Smooth muscle cell (in vitro differentiated cells): Measurements from ENCODE around the gene FLNA. TPM values are rescaled to one million over a fixed set of nuclear protein-coding genes. Genes with fewer than 3 reads are reported as not detected.
A peak's percentile ranks its signal among the peaks of the same experiment; 100 is the strongest.
"Not testable (repeated sequence)": the region's sequence is repeated elsewhere in the genome, so short reads cannot be mapped to it uniquely, and the experiment has no call there.

Source experiments
- DNase-seq: peaks from one replicate; lab custom pipeline; 2025; ENCODE audit not compliant: unreplicated experiment; lab: John Stamatoyannopoulos, UW
- H2AFZ ChIP-seq: fragments of 200-600 bp; sonication (generic); 2 replicates; pipeline ENCODE4 v1.6.0; 2016; ENCODE audit warnings: antibody characterized with exemption, low read depth, mild to moderate bottlenecking
- H3F3A ChIP-seq: fragments of 200-600 bp; sonication (generic); 2 replicates; pipeline ENCODE4 v1.6.0; 2017; ENCODE audit warnings: antibody characterized with exemption, low read depth
- H3K27ac ChIP-seq: fragments of 200-600 bp; sonication (generic); 2 replicates; pipeline ENCODE4 v1.5.1; 2016; ENCODE audit warnings: low read depth, mild to moderate bottlenecking
- H3K27me3 ChIP-seq: fragments of 200-600 bp; sonication (generic); 2 replicates; pipeline ENCODE4 v1.6.1; 2016; ENCODE audit warnings: low read depth, mild to moderate bottlenecking
- H3K36me3 ChIP-seq: fragments of 200-600 bp; sonication (generic); 2 replicates; pipeline ENCODE4 v1.5.1; 2016; ENCODE audit warnings: low read depth
- H3K4me1 ChIP-seq: fragments of 200-600 bp; sonication (generic); 2 replicates; pipeline ENCODE4 v1.5.1; 2016; ENCODE audit warnings: low read depth
- H3K4me2 ChIP-seq: fragments of 200-600 bp; sonication (generic); 2 replicates; pipeline ENCODE4 v1.6.0; 2016; ENCODE audit warnings: mild to moderate bottlenecking
- H3K4me3 ChIP-seq: fragments of 200-600 bp; sonication (generic); 2 replicates; pipeline ENCODE4 v1.5.1; 2016; ENCODE audit warnings: mild to moderate bottlenecking
- H3K79me2 ChIP-seq: fragments of 200-600 bp; sonication (generic); 2 replicates; pipeline ENCODE4 v1.6.0; 2016; ENCODE audit warnings: low read depth, mild to moderate bottlenecking
- H3K9ac ChIP-seq: fragments of 200-600 bp; sonication (generic); 2 replicates; pipeline ENCODE4 v1.6.0; 2016; ENCODE audit warnings: low read depth
- H3K9me3 ChIP-seq: fragments of 200-600 bp; sonication (generic); replicated peaks from 2 replicates; pipeline ENCODE4 v1.5.1; 2016; ENCODE audit warnings: low read depth
- H4K20me1 ChIP-seq: fragments of 200-600 bp; sonication (generic); 2 replicates; pipeline ENCODE4 v1.6.0; 2016; ENCODE audit warnings: low read depth
- CTCF ChIP-seq: fragments of 200-600 bp; sonication (generic); IDR thresholded peaks from 2 replicates; pipeline ENCODE4 v1.5.1; 2017; ENCODE audit warnings: borderline replicate concordance, mild to moderate bottlenecking, antibody characterized with exemption; ENCODE audit not compliant: insufficient read depth, poor library complexity, severe bottlenecking
- WGBS: methylation state at CpG from one replicate; pipeline ENCODE4 v1.1.7; 2016; ENCODE audit warnings: low lambda C conversion rate; 5-methylcytosine and 5-hydroxymethylcytosine counted together
- polyA plus RNA-seq: library from polyadenylated mRNA; unstranded; fragments of >200 nt; fragmentation: Nextera tagmentation; extraction: Ambion mirVana; gene quantifications from 2 replicates; pipeline ENCODE4 v1.2.1, GENCODE V29; 2016
- total RNA-seq: library from RNA; depleted of rRNA; stranded (reverse); fragments of >200 nt; gene quantifications from 2 replicates; pipeline ENCODE4 v1.2.3, GENCODE V29; 2014

The FLNA gene
- total and polyA plus RNA-seq, 2 experiments from 2014 or later = 860 to 1,632 TPM

DNA sequence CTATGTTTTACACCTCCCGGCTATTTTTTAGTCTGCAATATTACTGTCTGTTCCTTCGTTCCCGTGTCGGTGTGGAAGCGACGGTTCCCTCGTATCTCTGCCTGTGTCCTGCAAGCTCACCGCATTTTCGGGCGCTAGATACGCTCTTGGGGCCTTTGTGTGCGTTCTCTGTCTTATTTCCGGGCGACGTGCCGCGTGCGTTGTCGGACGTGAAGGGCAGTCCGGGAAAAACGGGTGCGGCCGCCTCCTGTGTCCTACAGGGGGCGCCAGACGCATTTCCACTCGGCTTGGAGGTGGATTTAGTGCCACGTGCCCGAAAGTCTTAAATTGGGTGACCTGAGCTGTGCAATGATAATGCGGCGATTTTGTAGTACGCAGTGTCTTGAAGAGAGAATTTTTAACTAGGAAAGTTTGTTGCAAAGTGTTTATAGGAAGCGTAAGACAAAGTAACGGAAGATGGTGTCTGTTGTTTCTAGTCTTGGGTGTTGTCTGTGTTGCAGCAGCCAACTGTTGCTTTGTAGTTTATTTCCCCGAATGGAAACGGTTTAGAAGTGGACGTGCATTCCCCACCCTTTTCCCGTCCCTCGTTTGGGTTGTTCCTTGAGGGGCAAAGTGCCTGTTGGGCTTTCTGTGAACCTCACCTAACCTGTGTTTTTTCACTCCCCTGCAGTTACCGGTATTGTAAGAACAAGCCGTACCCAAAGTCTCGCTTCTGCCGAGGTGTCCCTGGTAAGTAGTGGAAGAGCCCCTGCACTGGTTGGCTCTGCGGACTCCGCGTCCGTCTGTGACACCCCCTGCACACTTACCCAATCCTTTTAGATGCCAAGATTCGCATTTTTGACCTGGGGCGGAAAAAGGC lies 24.5 kb upstream of the FLNA start:
- Histone ChIP-seq H4K20me1 (peaks cover 43% of the 10 kb centered on the region), H3K27me3 (no peaks in the 10 kb centered on the region), H2AFZ (no peak overlapping the region), H3F3A (peaks cover 4% of the 10 kb centered on the region), H3K9me3 (no peaks in the 10 kb centered on the region), H3K9ac (peak overlapping the region; percentile 95), H3K4me1 (no peaks in the 10 kb centered on the region), H3K4me3 (peak overlapping the region; percentile 75), H3K79me2 (peaks cover 19% of the 10 kb centered on the region), H3K36me3 (no peaks in the 10 kb centered on the region), H3K4me2 (peak overlapping the region; percentile 85), H3K27ac (peak overlapping the region; percentile 92)
- WGBS = 43% methylated on average over 49 of the region's 49 CpGs
- TF ChIP-seq CTCF = peak; percentile 69
- DNase-seq = peak; percentile 28

DNA sequence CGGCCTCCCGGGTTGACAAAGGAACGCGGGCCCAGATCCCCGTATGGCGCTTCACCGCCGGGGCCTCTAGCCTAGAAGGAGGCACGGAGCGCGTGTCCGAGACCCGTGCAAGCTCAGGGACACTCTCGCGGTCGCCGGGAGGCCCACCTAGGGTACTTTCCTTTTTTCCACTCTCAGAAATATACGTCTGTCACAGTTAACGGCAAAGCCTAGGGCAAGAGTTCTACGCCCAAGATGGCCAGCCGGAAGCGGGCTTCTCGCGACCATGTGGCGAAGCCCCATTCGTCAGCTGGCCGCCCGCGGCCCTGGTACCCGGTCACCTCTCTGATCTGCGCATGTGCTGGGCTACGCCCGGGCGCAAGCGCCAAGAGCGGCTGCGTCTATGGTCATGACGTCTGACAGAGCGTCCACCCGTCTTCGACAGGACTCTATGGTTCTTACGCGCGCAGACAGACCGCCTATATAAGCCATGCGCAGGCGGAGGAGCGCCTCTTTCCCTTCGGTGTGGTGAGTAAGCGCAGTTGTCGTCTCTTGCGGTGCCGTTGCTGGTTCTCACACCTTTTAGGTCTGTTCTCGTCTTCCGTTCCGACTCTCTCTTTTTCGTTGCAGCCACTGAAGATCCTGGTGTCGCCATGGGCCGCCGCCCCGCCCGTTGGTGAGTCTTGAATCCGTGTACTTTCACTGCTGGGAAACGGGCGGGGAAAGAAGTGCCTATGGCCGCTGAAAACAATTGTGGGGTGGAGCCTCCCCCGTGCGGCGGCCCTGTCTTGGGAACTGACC lies 23.6 kb upstream of the FLNA start, which contains the start of gene RPL10:
RPL10 (plus strand) TSS at position 490 of the 780 bp plus-strand sequence; CDS start at position 633, 143 bp downstream.
- H3K4me1 ChIP-seq = no peaks in the 10 kb centered on the region
- no peak within 1 kb of the TSS for H2AFZ ChIP-seq
- H3K27ac ChIP-seq = peak within 1 kb of the TSS; percentile 98
- no peaks in the 10 kb centered on the region for H3K36me3 ChIP-seq
- WGBS = 42% methylated on average over 69 of the region's 69 CpGs
- H3F3A ChIP-seq = peaks cover 4% of the 10 kb centered on the region
- H3K4me3 ChIP-seq = peak within 1 kb of the TSS; percentile 75
- no peaks in the 10 kb centered on the region for H3K27me3 ChIP-seq
- peak; percentile 56 for DNase-seq
- peaks cover 43% of the 10 kb centered on the region for H4K20me1 ChIP-seq
- no peaks in the 10 kb centered on the region for H3K9me3 ChIP-seq
- H3K9ac ChIP-seq = peak within 1 kb of the TSS; percentile 96
- peaks cover 19% of the 10 kb centered on the region for H3K79me2 ChIP-seq
- no peak for TF ChIP-seq CTCF
- peak within 1 kb of the TSS; percentile 89 for H3K4me2 ChIP-seq

DNA sequence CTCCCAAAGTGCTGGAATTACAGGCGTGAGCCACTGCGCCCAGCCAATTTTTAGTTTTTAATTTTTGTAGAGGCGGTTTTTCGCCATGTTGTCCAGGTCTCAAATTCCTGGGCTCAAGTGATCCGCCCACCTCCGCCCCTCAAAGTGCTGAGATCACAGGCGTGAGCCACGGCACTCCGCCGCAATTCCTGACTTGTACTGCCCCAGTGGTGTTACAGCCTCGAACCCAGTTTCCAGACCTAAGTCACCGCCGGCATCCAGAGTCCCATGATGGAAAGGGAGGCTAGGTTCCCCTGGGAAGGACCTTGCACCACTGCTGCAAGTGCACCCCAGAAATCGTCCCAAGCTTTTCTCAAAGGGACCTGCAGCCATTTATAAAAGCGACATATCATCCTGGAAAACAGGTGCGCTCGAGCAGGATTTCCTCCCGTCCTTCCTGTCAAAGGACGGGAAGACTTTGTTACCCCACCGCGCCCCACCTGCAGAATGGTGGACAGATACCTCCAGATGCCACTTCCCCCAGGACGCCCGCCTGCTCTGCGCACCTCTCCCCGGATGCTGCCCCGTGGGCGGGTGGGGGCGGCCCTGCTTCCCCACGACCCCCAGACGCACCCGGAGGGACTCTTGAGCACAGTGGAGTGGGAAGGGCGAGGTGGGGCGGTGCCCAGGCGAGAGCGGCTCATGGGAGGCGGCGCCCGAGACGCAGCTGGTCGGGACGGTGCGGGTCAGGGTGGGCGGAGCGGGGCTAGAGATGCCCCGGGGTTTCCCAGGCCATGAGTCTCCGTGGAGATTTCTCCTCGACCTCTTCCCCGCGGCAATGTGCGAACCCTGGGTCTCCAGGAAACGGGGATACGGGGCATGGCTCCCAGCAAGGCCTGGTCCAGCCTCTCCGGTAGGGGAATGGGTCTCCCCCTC lies 22.8 kb upstream of the FLNA start:
- H3K27me3 ChIP-seq = no peaks in the 10 kb centered on the region
- peak overlapping the region; percentile 98 for H3K27ac ChIP-seq
- no peak for TF ChIP-seq CTCF
- no peak overlapping the region for H2AFZ ChIP-seq
- DNase-seq = no peak
- peak overlapping the region; percentile 96 for H3K9ac ChIP-seq
- peak overlapping the region; percentile 55 for H3K4me3 ChIP-seq
- peaks cover 19% of the 10 kb centered on the region for H3K79me2 ChIP-seq
- H3F3A ChIP-seq = peaks cover 4% of the 10 kb centered on the region
- no peaks in the 10 kb centered on the region for H3K4me1 ChIP-seq
- peaks cover 38% of the 10 kb centered on the region for H4K20me1 ChIP-seq
- H3K4me2 ChIP-seq = peak overlapping the region; percentile 89
- H3K9me3 ChIP-seq = no peaks in the 10 kb centered on the region
- 47% methylated on average over 48 of the region's 53 CpGs for WGBS
- H3K36me3 ChIP-seq = no peaks in the 10 kb centered on the region

- WGBS = 90% methylated on average over 15 of the region's 17 CpGs
- H3K79me2 ChIP-seq = peaks cover 19% of the 10 kb centered on the region
- H3K36me3 ChIP-seq, DNase-seq, H3K27ac ChIP-seq, H3F3A ChIP-seq, H3K9me3 ChIP-seq, H3K9ac ChIP-seq, H3K4me2 ChIP-seq, H3K4me3 ChIP-seq, H3K4me1 ChIP-seq, H2AFZ ChIP-seq, H3K27me3 ChIP-seq: not testable (repeated sequence)
- H4K20me1 ChIP-seq = peaks cover 31% of the 10 kb centered on the region
These were observed 21.9 kb upstream of the FLNA start for GRCh38 chrX:154396363-154396762.

- H3K27me3 ChIP-seq, H3K36me3 ChIP-seq, H3K9me3 ChIP-seq, H3K4me1 ChIP-seq, H3K79me2 ChIP-seq, H2AFZ ChIP-seq, H3K4me2 ChIP-seq, H3F3A ChIP-seq, DNase-seq, H3K27ac ChIP-seq, H3K9ac ChIP-seq, H3K4me3 ChIP-seq, H4K20me1 ChIP-seq: not testable (repeated sequence)
- WGBS = 57% methylated on average over 14 of the region's 121 CpGs
These were observed 15.6 kb upstream of the FLNA start for GRCh38 chrX:154389812-154390747.
